HG03457 (cell line): ENCODE results near the gene DMBX1.

Source experiments
- ATAC-seq: cut with Tn5 transposase; IDR thresholded peaks from one replicate; pipeline ENCODE4 v1.9.1; 2021; ENCODE audit warnings: moderate number of reproducible peaks; ENCODE audit not compliant: unreplicated experiment

Gene DMBX1

DNA sequence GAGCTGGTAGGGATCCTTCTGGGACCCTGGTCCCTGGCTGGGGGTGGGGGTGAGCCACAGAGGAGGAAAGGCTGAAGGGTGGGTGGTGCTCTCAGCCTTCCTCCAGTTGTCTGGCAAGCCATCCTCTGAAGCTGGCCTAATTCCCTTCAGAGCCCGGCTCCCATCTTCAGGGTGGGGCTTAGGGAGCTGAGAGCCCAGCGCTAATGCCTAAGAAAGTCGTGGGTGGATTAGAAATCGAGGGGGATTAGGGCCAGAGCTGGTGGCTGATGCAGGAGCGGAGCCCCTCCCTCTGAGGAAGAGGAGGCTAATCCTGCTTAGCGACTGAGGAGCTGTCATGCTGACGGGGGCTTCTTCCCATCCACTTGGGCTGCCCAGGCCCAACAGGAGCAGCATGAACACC lies 30.8 kb upstream of the DMBX1 start:
- ATAC-seq = no peak

DNA sequence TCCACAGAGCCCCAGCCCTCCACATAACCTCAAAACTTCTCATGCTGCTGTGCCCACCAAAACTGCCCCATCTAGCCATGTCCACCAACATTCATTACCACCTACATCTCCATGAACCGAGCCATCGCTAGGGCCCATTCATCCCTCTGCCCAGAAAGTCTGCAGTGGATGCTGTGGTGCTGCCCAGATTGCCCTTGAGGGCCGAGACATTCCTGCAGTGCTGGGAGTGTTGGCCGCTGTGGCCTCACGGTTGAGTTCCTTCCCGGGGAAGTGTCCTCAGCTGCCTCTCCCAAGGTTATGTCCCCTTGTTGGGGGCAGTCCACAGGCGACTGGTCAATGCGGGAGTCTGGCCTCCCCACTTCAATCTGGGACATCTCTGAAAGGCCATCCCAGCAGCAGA lies 30.3 kb upstream of the DMBX1 start:
- no peak for ATAC-seq

DNA sequence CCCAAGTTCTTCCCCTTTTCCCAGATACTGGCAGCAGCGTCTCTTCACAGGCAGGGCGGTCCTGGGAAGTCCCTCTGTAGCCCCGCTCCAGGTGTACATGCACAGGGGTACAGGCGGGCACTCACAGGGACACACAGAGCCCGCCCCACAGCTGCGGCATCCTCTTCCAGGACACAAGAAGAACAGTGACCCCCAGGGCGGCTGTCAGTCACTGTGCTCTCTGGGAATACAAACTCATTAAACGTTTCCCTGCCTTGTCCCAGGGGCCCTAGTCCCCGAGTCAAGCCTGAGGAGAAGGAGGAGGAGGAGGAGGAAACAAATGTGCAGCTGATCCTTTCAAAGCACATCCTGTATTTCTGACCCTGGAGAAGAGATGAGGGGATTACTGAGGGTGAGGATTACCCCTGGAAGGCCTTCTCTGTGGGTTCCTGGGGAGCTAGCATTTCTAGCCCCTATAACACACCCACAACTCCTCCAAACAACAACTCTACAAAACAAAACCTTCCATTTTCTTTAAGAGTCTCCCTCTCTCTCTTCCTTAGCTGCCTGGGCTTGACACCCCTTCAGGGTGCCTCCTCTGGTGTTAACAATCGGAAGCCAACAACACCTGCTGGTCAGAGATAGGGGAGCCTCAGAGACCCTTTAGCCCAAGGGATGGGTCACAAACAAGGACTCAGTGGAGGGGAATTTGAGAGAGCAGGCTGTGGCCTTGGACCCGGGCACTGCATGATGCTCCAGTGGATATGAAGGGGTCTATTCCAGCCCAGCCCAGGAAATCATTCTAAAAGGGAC lies 28.4 kb upstream of the DMBX1 start:
- no peak for ATAC-seq

DNA sequence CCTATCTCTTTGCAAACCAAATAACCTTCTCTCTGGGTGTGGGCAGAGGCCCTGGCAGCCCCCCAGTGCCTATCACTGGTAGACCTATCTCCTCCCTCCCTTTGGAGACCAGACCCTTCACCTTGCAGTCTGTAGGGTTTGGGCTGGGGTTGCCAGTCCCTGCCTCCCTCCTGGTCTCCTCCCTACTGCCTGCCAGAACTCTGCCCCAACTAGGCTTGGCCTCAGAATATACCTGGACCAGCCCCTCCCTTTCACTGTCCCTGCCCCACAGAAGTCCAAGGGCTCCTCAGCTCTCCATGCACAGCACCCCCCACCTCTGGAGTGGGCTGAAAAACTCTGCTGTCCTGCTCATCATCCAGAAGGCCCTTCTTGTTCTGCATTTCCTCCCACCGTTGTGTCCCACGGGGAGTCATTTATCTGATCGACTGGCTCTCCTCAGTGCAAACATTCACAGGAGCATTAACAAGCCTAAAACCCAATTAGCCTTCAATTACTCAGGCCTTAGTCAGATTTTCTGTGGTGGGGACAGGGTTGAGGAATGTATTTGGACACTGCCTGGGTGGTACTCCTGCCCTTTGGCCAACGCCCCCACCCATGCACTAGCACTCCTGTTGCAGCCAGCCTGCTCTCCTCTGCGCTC lies 27.7 kb upstream of the DMBX1 start:
- no peak for ATAC-seq

DNA sequence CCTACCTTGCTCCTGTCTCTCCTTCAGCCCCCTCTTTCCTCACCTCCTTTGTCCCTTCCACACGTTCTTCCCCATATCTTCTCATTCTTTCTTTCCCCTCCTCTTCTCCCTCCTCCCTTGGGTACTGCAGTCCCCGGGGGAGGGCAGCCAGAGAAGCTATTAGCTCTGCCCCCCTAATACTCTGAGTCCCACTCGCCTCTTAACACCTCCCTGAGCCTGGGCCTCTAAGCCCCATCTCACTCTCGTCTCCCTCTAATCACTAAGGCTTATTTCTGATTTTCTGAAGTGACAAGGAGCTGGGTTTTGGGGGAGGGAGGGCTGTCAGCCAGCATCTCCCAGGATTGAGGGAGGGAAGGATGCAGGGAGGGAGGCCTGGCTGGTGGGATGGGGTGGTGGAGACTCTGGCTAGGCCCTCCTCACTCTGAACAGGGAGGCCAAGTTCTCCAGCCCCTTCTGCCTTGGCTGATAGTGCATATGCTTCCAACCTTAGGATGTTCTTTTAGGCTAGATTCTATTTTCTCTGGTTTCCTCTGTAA lies 25.6 kb upstream of the DMBX1 start:
- no peak for ATAC-seq

DNA sequence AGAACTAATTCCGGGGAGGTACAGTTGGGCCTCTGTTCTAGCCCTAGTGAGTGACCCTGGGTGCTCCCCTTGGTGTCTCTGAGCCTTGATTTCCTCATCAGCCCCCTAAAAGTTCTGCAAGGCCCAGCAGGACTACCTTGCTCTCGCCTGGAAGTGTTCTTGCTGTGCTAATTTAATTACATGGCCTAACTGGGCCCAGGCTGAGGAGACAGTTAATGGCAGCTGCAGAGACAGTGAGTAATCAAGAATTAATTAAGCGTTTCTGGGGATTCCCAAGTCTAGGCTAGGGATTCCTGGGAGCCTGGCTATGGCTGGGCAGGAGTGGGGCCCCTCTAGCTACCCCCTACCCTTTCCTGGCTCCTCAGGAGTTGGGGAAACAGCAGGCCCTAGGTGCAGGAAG lies 24.7 kb upstream of the DMBX1 start:
- ATAC-seq = no peak

DNA sequence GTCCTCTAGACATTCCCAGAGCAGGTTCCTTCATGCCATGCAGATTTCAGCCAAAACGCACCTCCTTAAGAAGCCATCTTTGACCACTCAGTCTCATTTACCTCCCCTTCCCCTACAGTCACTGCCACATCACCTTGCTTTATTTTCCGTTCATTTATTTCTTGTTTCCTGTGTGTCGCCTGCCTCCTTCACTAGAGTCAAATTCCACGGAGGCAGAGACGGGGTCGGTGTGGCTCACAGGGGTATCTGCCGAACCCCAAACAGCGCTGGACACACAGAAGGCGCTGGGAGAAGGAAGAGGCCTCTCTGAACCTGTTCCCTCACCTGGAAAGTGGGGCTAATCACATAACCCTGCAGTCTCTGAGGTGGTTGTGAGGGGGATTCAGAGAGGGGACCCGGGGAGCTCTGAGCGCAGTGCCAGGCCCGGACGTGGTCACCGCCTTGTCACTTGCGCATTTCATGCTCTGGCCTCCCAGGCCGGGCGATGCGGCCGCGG lies 23.6 kb upstream of the DMBX1 start:
- ATAC-seq = no peak

DNA sequence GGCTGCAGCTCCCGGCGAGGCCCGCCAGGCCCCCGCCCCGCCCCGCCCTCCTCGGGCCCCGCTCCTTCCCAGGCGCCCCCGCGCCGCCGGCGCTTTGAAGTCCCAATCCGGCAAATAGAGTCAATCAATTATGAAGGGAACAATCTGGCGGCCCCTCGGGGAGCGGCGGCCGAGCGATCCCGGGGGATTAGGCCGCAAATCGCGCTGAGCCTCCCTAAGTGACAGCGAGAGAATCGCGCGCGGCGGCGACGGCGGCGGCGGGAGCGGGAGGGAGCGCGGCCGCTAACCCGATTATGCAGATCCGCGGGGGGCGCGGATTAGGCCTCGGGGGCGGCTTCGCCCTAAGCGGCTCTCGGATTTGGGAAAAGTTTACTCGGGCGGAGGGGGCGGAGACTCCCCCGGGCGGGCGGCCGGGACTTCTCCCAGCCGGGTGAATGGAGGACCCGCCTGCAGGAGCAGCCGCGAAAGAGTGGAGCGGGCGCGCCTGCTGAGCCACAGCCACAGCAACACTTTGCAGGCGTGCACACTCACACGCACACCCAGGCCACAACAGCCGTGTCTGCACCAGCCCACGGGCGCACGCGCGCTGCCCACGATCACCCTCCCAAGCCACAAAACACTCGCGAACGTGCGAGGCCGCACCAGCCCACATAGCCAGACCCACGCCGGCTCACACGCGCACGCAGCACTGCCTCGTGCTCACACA lies 23.0 kb upstream of the DMBX1 start:
- no peak for ATAC-seq

DNA sequence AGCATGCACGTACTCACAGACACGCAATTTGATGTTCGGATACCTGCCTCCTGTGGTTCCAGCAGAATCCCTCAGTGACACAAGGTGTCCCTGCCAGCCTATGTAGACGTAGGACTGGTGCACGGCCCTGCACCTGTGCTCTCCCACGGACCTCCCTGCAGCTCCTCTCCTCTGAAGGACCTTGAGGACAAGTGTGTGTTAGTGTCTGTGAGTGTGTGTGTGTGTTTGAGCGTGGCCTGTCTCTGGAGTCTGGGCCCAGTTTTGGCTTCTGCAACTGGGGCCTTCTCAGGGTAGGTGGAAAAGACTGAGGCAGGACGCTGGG lies 22.5 kb upstream of the DMBX1 start:
- ATAC-seq = no peak

DNA sequence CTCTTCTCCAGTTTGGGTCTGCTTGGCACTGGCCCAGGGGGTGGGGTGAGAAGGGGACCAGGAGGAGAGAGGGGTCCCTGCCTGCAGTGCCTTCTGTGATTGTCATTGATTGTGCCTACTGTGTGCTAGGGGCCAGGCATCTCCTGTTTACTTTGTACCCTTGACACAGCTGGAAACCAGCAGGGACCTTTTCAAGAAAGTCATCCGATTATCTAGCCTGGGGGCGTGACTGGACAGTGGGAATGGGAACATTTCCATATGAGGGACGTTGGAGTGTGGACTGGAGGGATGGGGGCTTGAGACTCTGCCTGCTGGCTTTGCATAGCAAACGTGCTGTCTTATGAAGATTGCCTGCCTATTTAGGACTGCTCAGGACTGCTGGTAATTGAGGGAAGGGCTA lies 19.8 kb upstream of the DMBX1 start:
- ATAC-seq = no peak

DNA sequence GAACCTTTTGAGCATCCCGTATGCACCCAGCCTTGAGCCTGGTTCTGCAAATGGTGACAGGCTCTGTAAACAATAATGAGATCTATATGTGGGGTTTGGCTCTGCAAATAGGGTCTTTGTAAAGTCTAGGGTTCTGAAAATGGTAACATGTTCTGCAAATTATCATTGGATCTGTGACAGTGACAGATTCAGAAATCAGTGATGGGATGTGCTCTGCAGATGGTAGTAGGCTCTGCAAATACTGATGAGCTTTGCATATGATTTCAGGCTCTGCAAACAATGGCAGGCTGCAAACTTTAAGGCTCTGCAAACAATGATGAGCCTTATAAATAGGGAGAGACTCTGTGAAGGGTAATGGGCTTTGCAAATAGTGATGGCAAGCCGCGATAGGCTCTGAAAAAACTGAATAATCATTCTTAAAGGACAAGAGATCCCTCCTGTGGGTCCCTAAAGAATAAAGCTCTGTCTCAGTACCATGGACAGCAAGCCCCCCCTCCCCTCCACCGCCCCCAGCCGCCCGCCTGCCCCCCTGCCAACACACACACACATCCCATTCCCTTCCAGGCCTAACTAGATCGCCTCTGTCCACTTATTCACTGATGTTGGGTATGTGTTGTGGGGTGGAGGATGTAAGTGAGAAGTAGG lies 17.7 kb upstream of the DMBX1 start:
- no peak for ATAC-seq

DNA sequence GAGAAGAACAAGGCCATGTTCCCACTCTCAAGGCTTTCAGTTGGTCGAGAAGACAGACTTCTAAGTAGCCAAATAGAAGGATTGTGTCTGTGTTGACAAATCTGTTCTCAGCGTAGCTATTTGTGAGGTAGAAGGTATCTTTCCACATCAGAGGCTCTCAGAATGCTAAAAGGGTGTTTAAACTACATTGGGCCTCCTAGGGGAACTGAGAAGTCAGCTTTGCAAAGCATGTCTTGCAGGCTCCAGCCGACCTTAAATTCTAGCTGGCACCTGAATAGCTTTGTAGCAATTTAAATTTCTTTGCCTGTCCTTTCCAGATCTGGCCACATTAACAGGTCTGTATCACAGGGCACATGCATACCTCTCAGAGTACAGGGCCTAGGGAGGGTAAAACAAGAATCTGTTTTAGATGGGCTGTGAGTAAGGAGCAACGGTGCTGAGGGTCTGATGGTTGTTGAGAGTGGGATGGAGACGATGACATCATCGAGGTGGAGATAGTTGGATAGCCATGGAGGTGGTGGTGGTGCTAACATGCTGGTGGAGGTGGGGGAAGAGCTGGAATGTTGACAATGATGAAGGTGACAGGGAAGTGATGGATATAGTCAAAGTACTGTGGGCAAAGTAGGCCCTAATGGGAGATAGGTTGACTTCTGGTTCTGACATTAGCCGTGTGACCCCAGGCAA lies 17.0 kb upstream of the DMBX1 start:
- no peak for ATAC-seq

DNA sequence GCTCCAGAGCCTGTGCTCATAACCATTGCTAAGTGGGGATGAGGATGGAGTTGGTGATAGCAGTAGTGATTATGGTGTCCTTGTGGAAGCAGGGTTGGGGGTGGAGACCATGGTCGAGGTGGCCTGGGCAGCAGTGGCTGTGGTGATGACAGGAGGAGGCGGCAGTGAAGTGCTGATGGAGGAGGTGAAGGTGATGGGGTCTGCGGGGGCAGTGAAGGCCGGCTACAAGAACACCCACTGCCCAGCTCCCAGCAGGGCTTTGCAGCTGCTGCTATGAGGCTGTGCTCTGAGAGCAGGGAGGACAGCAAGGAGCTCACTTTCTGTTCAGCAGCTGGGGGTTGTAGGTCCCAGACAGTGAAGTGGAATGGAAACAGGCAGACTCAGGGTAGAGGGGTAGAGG lies 15.6 kb upstream of the DMBX1 start:
- ATAC-seq = no peak

DNA sequence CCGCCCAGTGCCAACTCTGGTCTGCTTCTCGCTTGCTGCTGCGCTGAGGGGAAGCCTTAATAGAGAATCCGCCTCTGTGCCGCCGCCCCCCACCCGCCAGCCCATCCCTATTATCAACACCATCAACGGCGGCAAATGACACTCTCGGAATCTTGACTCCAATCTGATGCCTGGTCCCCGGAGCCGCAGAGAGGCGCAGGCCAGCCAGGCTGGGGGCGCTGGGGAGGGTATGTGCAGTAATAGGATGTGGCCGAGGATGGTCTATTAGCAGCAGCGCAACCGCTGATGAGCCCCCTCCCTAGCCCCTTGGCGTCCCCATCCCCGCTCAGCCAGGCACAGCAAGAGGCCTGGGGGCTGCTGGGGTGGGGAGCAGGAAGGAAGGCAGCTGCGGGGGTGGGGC lies 15.1 kb upstream of the DMBX1 start:
- ATAC-seq = no peak

DNA sequence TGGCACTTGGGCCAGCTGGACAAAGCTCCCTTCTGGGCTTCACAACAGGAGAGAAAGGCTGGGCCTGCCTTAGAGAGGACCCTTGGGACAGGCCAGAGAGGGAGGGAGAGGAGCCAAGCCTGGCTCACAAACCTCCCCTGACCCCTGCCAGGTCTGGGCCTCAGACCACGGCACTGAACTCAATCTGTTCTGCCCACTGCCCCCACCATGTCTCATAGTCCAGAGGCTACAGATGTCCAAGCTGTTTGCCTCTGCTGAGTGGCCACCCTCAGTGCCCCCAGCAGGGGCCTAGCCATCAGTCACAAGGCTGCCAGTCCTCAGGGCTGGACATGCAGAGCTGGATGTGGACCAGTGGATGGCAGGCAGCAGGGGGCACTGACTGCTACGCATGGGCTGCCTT lies 13.0 kb upstream of the DMBX1 start:
- no peak for ATAC-seq

DNA sequence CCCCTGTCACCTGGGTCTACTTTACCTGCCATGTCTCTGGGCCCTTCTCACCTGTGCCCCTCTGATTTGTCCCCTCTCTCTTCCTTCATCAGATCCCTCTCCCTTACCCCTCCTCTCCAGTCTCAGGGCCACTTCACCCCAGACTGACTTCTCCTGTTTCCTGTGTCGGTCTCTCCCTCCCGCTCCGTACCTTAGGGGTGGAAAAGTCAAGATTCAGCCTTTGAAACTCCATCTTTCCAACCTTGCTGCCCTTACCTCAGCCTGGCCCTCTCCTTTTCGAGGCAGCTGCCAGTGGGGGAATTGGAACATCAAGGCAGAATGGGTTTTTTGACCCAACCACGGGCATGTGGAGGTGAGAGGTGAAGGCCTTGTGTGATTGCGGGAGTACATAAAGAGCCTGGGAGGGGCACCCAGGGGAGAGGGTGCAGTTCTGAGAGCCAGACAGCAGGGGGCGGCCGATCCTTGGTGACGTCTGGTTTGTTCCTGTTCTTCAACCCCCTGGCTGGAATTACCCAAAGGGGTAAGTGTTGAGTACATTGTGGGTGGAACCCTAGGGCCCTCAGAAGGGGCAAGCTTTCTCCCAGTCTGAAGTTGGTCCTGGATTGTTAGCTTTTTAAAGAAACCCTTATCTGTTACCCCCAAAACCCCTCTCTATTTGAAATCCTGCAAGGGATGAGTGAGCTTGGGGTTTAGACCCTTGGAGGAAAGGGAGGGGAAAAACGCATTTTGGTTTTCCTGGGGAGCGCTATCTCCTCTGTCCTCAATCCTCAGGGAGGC lies 12.3 kb upstream of the DMBX1 start:
- no peak for ATAC-seq

DNA sequence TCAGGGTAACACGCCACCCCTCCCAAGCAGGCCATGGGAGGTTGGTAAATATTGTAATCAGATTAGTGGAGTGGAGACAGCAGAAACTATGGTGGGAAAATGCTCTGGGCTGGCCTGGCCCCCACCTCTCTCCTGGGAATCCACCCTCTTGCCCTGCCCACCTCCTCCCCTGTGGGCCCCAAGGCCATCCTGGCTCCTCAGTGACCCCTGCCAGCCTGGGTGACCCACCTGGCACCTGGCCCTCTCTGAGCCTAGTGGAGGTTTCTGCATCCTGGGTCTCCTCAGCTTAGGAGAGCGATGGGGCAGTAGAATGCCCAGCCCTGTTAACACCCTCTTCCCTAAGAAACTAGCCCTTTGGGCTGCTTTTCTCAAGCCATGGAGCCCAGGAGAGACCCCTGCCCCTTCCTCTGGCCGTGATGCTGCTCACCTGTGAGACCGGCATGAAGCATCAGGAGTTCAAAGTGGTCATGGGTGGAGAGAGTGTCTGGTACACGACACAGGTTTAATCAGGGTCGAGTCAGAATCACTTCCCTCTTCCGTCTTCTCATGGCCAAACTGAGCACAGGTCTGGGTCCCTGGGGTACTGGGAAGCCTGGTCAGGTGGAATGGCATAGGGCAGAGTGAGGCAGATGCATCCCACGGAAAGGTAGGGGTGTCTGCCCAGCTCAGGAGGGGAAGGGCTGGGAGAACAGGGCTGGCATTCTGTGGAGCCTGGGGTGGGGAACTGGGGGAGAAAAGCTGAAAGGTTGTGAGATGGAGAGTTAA lies 10.7 kb upstream of the DMBX1 start:
- no peak for ATAC-seq

DNA sequence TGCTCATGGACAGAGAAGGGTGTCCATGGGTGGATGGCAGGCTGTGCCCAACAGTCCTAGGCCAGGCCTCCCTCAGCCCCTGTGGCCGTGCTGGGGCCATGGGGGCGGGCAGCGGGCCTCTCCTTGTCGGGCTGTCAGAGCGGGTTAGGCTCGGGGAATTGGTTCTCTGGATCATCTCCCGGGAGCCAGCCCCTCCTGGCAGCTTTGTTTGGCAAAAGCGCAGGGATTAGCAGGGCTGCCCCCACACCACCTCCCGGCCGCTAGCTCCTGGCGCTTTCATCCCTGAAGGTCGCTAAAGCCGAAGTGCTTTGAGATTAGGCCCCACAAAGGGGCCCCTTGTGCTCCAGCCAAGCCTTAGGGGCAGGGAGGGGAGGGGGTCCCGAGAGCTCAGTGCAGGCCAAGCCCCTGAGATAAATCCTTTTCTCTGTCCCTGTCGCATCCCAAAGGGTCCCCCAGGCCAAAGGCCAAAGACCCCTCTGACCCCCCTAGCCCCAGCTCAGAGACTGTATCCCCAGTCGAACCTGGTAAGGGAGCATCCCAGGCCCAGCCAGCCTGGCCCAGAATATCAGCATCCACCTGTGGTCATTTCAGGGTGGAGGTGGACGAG lies 9.8 kb upstream of the DMBX1 start:
- no peak for ATAC-seq
